Ishikawa (cell line): ENCODE measurements around the gene PDE6B.

ENCODE experiments used
- EP300 ChIP-seq: IDR thresholded peaks from 2 replicates; pipeline ENCODE4 v1.6.1; 2012; ENCODE audit warnings: borderline replicate concordance
- RAD21 ChIP-seq: IDR thresholded peaks from 2 replicates; pipeline ENCODE4 v1.6.1; 2012; ENCODE audit warnings: low read depth
- TAF1 ChIP-seq: IDR thresholded peaks from 2 replicates; pipeline ENCODE4 v1.6.1; 2012; ENCODE audit warnings: low read depth, mild to moderate bottlenecking
- TF ChIP-seq, protein P1 (sequence below): IDR thresholded peaks from 2 replicates; pipeline ENCODE4 v1.6.1; 2012

DNA sequence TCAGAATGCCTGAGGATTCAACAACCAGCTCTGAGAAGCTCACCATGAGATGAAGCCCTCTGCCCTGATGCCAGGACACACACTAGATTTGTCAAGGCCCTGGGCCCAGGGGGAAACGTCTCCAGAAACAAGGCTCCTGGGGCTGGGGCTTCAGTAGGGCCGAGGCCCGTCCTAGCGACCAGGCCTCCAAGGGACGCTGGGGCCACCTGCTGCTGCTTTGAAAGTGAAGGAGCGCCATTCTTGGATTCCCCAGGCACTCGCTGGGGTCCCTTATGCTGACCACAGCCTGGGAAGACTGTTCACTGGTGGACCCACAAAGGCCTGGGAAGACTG, 23.9 kb downstream of the PDE6B start:
- TF ChIP-seq RAD21 (no peak), EP300 (no peak), TAF1 (no peak)
- TF ChIP-seq, protein P1, sequence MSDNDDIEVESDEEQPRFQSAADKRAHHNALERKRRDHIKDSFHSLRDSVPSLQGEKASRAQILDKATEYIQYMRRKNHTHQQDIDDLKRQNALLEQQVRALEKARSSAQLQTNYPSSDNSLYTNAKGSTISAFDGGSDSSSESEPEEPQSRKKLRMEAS, result no peak
